GM21447 (cell line): ENCODE results near the gene CHD2.
"Not testable (repeated sequence)": the region's sequence is repeated elsewhere in the genome, so short reads cannot be mapped to it uniquely, and the experiment has no call there.

Experiments
- ATAC-seq: cut with Tn5 transposase; IDR thresholded peaks from one replicate; pipeline ENCODE4 v1.9.1; 2021; ENCODE audit not compliant: unreplicated experiment

The CHD2 gene

DNA sequence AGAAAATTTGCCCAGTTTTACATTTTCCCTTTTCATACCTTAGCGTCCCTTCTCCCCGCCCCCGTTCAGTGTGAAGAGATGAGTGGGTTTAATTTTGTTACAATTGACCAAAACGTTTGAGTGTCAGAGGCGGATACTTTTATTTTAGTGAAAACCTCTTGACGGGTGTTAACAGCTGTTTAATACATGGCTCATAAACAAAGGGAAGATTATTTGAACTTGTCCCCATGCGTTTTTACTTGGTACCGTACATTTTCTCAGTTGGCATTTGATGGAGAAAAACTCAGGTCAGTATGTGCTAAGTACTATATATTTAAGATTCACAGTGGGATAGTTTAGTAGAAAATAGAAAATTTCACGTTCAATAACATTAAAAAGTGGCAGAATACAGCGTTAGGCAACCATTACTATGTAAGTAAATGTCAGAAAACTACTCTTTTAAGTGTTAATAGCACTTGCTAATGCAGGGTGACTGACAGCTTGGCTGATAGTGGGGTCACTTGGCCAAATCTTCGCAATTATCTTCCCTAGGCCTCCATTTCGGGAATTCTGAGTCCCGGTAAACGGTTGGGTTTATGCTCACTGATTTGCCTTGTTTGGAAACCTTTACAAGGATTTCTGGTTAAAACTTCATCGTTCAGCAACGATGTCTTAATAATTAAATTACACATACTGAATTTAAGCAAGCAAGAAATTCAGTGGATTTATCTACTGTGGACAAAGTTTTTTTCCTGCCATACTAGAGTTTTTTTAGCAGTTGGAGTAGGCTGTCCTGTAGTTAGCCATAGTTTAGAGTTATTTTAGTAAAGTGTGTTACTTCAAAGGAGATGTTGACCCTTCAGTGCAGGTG lies 4.8 kb downstream of the CHD2 start:
- no peak for ATAC-seq

- ATAC-seq, result no peak
Measured at GRCh38 chr15:92906020-92906419, 5.9 kb downstream of the CHD2 start.

GRCh38 chr15:92906563-92907081 lies 6.5 kb downstream of the CHD2 start:
- peak; percentile 34 for ATAC-seq

DNA sequence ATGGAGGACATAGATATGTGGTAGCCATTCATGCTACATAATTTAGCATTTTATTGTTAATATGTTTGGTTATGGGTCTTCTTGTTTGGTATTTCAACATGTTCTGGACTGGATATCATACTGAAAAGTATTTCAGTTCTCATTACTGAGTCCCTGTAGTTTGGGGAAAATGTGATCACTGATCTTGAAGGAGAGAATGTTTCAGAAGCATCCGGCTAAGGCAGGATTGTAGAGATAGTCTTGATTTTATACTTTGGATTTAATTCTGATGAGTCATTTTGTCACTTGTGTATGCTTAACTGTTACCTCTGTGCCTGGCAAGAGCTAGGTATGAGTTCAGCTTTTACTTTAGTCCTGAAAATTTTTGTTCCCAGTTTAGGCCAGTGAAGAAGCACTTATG lies 7.1 kb downstream of the CHD2 start:
- ATAC-seq, result no peak

GRCh38 chr15:92907896-92908712 lies 8.0 kb downstream of the CHD2 start:
- ATAC-seq, result no peak

GRCh38 chr15:92908713-92909057 lies 8.6 kb downstream of the CHD2 start:
- ATAC-seq, result no peak

DNA sequence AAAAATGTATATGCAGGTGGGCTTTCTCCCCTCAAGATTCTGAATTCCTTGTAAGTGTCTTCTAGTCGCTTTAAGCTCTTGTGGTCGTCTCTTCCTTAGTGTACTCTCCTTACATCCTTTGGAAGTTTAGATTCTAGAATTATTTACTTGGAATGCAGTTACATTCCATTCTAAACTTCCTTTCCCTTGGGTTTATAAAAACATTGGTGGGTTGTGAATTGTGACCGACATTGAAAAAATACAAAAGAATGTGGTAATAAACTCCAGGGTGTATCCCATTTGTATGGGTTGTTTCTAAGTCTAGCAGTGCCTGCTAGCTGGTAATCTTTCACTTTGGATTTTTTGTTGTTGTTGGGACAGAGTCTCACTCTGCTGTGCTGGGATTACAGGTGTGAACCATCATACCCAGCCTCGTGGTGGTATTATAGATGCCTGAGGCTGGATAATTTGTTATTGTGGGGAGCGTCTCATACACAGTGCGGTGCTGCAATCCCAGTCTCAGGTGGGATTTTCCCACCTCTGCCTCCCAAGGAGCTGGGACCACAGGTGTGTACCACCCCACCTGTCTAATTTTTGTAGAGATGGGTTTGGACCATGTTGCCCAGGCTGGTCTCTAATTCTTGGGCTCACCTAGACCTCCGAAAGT lies 9.1 kb downstream of the CHD2 start:
- ATAC-seq, result no peak

GRCh38 chr15:92910451-92910850 lies 10.3 kb downstream of the CHD2 start:
- ATAC-seq, result no peak

DNA sequence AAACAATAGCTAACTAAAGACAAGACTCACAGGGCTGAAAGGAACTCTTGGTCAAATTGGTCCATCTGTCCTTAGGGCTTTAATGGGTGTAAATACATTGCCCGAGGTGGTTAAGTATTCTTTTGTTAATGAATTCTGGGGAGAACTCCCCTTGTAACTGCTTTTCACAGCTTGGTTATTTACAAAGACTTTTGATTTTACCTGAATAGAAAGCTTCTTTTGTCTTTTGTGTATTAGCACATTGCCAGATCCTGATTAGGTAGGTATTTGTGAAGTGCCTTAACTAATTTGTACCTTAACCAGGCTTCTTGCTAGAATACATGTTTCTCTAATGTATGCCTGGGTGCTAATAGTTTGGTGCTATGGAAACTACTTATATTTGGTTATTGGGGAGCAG lies 14.0 kb downstream of the CHD2 start:
- no peak for ATAC-seq

- ATAC-seq, result peak; percentile 67
Measured at GRCh38 chr15:92914768-92915221, 14.7 kb downstream of the CHD2 start.

GRCh38 chr15:92915766-92916435 lies 15.8 kb downstream of the CHD2 start:
- ATAC-seq, result no peak

- ATAC-seq, result peak; percentile 33
Measured at GRCh38 chr15:92917598-92918407, 17.7 kb downstream of the CHD2 start.

DNA sequence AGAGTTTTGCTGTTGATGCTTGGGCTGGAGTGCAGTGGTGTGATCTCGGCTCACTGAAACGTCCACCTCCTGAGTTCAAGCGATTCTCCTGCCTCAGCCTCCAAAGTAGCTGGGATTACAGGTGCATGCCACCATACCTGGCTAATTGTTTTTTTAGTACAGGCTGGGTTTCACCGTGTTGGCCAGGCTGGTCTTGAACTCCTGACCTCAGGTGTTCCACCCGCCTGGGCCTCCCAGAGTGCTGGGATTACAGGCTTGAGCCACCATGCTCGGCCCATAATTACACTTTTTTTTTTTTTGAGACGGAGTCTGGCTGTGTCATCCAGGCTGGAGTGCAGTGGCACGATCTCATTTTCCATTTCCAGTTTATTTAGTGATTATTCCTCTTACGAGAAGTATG lies 18.8 kb downstream of the CHD2 start:
- not testable (repeated sequence) for ATAC-seq

GRCh38 chr15:92920595-92921161 lies 20.6 kb downstream of the CHD2 start:
- ATAC-seq, result no peak

GRCh38 chr15:92921215-92922131 lies 21.3 kb downstream of the CHD2 start:
- peak; percentile 42 for ATAC-seq

DNA sequence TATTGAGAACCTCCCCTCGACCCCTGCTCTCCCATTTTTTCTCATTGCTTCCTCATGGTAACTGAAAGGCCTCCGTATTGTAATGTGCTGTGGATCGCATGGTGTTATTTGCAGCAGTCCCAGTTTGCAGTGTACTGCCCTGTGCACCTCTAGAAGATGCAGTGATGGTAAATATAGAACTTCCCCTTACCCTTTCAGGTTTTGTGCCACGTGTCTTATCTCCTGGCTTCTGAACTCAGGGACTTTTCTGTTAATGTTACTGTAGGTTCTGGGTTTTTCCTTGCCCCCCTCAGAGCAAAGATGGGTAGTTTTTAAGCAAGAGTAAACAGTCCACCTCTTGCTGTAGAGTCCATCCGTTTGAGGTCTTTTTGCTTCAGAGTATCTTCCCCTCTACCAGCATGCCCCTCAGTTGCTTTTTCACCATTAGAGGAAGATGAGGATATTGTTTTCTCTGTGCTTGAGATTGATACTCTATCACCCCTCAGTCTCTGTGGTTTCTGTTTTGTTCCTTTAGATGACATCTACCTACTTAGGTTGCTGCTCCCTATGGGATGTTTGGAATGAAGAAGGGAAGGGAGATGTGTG lies 22.4 kb downstream of the CHD2 start:
- peak; percentile 55 for ATAC-seq

GRCh38 chr15:92924216-92924615 lies 24.1 kb downstream of the CHD2 start:
- ATAC-seq, result no peak

DNA sequence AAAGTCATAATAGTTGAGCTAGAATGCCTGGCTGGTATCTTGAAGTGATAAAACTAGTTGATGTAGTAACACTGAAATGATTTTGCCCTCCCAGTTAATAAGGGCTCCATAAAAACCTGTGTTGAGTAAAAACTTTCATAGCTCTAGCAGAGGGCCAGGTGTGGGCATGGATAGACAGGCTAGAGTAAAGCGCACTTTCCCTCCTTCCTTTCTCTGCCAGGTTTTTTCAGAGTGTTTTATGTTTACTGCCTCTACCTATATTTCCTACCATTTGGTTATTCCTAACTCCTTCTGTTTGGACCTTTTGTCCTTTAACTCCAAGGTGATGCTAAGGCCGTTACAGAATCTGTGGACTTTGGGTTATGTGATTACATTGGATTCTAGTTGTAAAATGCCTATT lies 25.3 kb downstream of the CHD2 start:
- ATAC-seq, result no peak
